Stimulated activated naive CD8-positive, alpha-beta T cell treated with anti-CD3 and anti-CD28 coated beads, Interleukin-15, Interleukin-2, amounts not matched to agents 100 ng/mL and 50 ng/mL, for 24 hours (primary cell): Measurements from ENCODE around the gene SLC9A3.

Experiments used
- H3K27ac Mint-ChIP-seq: one replicate; pipeline ENCODE4 v1.8.0; 2021; ENCODE audit warnings: mild to moderate bottlenecking, mixed read lengths
- H3K27me3 Mint-ChIP-seq: one replicate; pipeline ENCODE4 v1.8.0; 2021; ENCODE audit warnings: mixed read lengths
- H3K36me3 Mint-ChIP-seq: one replicate; pipeline ENCODE4 v1.8.0; 2021; ENCODE audit warnings: low read depth, mixed read lengths
- H3K4me1 Mint-ChIP-seq: one replicate; pipeline ENCODE4 v1.8.0; 2021; ENCODE audit warnings: low read depth, mixed read lengths
- H3K4me3 Mint-ChIP-seq: one replicate; pipeline ENCODE4 v1.8.0; 2021; ENCODE audit warnings: mild to moderate bottlenecking, mixed read lengths
- H3K9me3 Mint-ChIP-seq: one replicate; pipeline ENCODE4 v1.8.0; 2021; ENCODE audit warnings: mixed read lengths

SLC9A3 gene

GRCh38 chr5:424301-425110, 99.7 kb downstream of the SLC9A3 start:
- Mint-ChIP-seq H3K36me3 (peaks cover 38% of the 10 kb centered on the region), H3K4me1 (peaks cover 19% of the 10 kb centered on the region), H3K27me3 (no peaks in the 10 kb centered on the region), H3K9me3 (peaks cover 6% of the 10 kb centered on the region), H3K27ac (no peak overlapping the region), H3K4me3 (no peak overlapping the region)

- no peak overlapping the region for H3K27ac Mint-ChIP-seq
- peaks cover 6% of the 10 kb centered on the region for H3K9me3 Mint-ChIP-seq
- H3K4me1 Mint-ChIP-seq: peaks cover 19% of the 10 kb centered on the region
- H3K36me3 Mint-ChIP-seq: peaks cover 34% of the 10 kb centered on the region
- H3K27me3 Mint-ChIP-seq: no peaks in the 10 kb centered on the region
- H3K4me3 Mint-ChIP-seq: no peak overlapping the region
Observed at GRCh38 chr5:423626-424261, 100.5 kb downstream of the SLC9A3 start.

GRCh38 chr5:423233-423565, 101.0 kb downstream of the SLC9A3 start:
- Mint-ChIP-seq H3K9me3 (peaks cover 6% of the 10 kb centered on the region), H3K4me3 (no peak overlapping the region), H3K27me3 (no peaks in the 10 kb centered on the region), H3K4me1 (peaks cover 19% of the 10 kb centered on the region), H3K27ac (no peak overlapping the region), H3K36me3 (peaks cover 34% of the 10 kb centered on the region)

DNA sequence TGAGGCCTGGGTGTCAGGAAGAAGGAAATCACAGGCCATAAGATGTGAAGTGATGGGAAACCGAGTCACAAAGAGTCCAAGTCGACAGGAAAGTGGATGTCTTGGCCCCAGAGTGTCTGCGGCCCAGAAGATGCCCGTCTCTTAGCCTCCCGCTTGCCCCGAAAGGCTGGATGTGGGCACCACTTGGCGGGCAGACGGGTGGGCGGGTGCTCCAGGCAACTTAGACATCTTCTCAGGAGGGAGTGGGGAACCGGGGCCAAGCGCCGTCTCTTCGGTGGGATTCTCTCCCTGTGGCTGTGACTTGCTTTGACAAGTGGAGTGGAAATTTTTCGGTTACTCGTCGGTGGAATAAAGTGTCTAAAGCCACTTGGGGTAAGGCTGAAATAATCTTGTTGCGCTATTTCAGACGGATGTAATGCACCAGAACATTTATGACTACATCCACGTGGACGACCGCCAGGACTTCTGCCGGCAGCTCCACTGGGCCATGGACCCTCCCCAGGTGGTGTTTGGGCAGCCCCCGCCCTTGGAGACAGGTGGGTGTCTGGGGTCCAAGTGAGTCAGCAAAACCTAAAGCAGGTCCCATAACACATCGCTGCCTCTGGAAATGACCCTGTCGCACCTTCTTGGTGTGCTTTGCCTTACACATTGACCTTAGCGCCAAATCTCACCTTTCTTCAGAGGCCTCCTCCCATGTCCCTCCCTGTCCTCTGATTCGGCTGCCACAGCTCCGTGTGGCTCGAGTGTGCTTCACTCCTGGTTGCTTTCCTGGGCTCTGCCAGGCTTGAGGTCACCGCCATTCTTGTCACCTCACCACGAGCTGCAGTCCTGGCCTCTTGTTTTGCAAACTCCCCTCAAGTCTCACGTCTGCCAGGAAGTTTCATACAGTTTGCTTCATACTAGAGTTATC, 101.7 kb downstream of the SLC9A3 start:
- H3K9me3 Mint-ChIP-seq: peaks cover 6% of the 10 kb centered on the region
- no peaks in the 10 kb centered on the region for H3K27me3 Mint-ChIP-seq
- no peak overlapping the region for H3K4me3 Mint-ChIP-seq
- peaks cover 33% of the 10 kb centered on the region for H3K36me3 Mint-ChIP-seq
- no peak overlapping the region for H3K27ac Mint-ChIP-seq
- peaks cover 19% of the 10 kb centered on the region for H3K4me1 Mint-ChIP-seq

DNA sequence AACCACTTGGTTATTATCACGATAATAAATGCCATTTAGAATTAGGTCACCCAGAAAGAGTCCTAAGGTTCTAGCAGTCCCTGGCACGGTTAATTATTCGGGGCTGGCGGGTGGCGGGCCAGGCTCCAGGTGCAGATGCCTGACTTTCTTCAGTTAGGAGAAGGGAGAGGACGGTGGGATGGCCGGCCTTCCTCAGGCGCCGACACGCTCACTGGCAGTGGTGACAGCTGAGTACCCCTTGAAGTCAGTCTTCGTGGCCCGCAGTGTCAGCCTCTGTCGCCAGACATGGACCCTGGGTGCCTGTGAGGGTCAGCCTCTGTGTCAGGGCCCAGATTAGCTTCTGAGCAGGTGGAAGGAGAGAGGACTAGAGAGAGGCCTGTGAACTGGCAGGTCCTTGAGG, 102.3 kb downstream of the SLC9A3 start:
- Mint-ChIP-seq H3K9me3 (peaks cover 6% of the 10 kb centered on the region), H3K27ac (no peak overlapping the region), H3K4me3 (no peak overlapping the region)

DNA sequence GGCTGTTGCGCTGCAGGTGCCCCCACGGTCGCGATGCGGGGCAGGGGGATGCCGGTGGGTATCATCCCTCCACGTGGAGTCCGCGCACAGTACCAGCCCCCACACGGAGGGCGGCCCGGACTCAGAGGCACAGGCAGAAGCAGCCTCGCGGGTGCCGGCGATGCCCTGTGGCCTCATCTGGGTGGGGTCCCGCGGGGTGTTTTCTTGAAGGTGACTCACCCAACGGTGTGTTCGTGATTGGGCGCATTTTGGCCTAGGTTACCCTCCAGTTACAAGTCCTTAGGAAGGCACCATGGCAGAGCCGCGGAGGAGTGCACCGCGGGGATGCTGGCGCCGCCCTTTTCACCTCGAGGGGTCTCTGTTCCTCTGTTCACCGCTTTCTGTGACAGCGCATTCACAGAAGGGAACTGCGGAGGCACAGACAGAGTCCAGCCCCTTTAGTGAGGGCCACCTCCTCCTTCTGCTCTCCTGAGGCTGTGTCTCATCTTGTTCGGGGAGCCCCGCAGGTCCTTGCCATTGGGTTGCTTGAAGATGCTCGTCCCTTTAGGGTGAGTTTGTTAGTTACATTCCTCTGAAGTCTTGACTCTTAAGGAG, 102.9 kb downstream of the SLC9A3 start:
- Mint-ChIP-seq H3K27me3 (no peaks in the 10 kb centered on the region), H3K27ac (no peak overlapping the region), H3K9me3 (peaks cover 4% of the 10 kb centered on the region), H3K4me3 (no peak overlapping the region), H3K36me3 (peaks cover 29% of the 10 kb centered on the region), H3K4me1 (peaks cover 19% of the 10 kb centered on the region)

More for the DNA sequence above, 102.3 kb downstream of the SLC9A3 start:
- Mint-ChIP-seq H3K4me1 (peaks cover 19% of the 10 kb centered on the region), H3K36me3 (peaks cover 33% of the 10 kb centered on the region), H3K27me3 (no peaks in the 10 kb centered on the region)

DNA sequence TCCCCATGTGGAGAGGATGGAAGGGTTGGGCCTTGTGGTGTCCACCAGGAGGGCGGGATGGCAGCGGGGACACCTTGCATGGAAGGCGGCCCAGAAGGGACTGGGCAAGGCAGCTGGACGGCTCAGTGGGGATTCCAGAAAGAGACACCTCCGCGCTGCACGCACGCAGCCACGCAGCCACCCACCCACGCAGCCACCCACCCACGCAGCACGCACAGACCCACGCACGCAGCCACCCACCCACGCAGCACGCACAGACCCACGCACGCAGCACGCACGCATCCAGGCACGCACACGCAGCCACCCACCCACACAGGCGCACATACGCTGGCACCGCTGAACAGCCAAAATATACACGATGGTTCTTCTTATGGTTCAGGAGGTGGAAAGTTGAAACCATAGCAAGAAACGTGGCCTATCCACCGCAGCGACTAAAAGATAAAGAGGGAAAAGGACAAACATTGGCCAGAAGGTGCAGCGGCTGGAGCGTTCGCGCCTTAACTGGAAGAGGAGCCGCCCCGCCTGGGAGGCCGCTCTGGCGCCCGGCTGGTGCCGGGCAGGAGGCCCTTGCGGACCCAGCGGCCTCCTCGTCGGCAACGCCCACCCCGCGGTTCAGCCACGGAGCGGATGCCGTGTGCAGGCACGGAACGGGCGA, 103.5 kb downstream of the SLC9A3 start:
- no peaks in the 10 kb centered on the region for H3K27me3 Mint-ChIP-seq
- peaks cover 24% of the 10 kb centered on the region for H3K4me1 Mint-ChIP-seq
- H3K27ac Mint-ChIP-seq: no peak overlapping the region
- H3K9me3 Mint-ChIP-seq: no peaks in the 10 kb centered on the region
- no peak overlapping the region for H3K4me3 Mint-ChIP-seq
- H3K36me3 Mint-ChIP-seq: peaks cover 24% of the 10 kb centered on the region
